ENCODE results near the gene SMIM27. TPM values are rescaled to one million over a fixed set of nuclear protein-coding genes. Genes with fewer than 3 reads are reported as not detected.
A peak's percentile ranks its signal among the peaks of the same experiment; 100 is the strongest.

The SMIM27 gene, protein sequence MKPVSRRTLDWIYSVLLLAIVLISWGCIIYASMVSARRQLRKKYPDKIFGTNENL
- total RNA-seq (10 to 100 TPM in 1 of 4 donors, 1 to 10 TPM in 3; 1.8 to 10.5 (median 5.0) TPM), polyA plus RNA-seq (10 to 100 TPM in 2 of 3 donors, 1 to 10 TPM in 1; 6.6 to 20.4 (median 12.3) TPM)

DNA sequence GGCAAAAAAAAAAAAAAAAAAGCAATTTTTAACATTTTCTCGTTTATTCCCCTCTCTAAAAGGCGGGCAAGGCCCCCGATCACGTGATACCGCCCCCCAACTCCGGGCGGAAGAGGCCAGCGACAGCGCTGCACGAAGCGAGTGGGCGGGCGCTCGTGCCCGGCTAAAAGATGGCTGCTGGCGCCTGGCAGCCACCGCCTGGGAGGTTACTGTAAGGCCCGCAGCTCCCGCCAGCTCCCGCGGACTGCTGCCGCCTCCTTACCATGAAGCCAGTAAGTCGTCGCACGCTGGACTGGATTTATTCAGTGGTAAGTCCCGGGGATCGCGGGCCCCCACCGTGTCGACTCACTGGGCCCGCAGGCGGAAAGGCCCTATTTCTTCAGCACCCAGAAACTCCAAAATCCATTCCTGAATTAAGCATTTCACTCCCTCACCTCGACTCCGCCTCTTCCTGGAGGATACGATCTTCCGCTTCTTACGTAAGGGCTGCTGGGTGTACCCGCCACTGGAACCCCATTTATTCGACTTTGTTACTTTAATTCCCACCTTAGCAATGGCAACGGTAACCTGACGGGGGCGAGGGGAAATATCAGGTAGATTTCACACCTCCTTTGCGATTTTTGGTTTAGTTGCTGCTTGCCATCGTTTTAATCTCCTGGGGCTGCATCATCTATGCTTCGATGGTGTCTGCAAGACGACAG lies at the start of gene SMIM27, which contains the start of gene TOPORS:
Gene SMIM27 (plus strand): TSS at position 156 of the 701 bp plus-strand sequence. CDS start 108 bp downstream, at position 264.
Gene TOPORS (minus strand): TSS at position 415 of the 701 bp plus-strand sequence. CDS start 150 bp downstream, at position 265.
- H3K4me3 ChIP-seq: peak within 1 kb of the TSS; percentile 62 to 93 (median 84)
- H3K9me3 ChIP-seq: no peaks in the 10 kb centered on the region
- WGBS, 2 donors: 0% methylated on average over 46 of the region's 46 CpGs
- H3K27ac ChIP-seq: peak within 1 kb of the TSS; percentile 89 to 99 (median 94)
- no peaks in the 10 kb centered on the region for H3K36me3 ChIP-seq
- peak; percentile 45 to 56 for TF ChIP-seq POLR2A (IDR thresholded peaks at IDR 0.05)
- TF ChIP-seq POLR2AphosphoS5 (IDR thresholded peaks at IDR 0.05): peak; percentile 79 to 88 (median 84)
- no peak for TF ChIP-seq EP300 (IDR thresholded peaks at IDR 0.05)
- TF ChIP-seq, protein P1, sequence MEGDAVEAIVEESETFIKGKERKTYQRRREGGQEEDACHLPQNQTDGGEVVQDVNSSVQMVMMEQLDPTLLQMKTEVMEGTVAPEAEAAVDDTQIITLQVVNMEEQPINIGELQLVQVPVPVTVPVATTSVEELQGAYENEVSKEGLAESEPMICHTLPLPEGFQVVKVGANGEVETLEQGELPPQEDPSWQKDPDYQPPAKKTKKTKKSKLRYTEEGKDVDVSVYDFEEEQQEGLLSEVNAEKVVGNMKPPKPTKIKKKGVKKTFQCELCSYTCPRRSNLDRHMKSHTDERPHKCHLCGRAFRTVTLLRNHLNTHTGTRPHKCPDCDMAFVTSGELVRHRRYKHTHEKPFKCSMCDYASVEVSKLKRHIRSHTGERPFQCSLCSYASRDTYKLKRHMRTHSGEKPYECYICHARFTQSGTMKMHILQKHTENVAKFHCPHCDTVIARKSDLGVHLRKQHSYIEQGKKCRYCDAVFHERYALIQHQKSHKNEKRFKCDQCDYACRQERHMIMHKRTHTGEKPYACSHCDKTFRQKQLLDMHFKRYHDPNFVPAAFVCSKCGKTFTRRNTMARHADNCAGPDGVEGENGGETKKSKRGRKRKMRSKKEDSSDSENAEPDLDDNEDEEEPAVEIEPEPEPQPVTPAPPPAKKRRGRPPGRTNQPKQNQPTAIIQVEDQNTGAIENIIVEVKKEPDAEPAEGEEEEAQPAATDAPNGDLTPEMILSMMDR (IDR thresholded peaks at IDR 0.05): no peak
- H3K4me1 ChIP-seq: peaks cover 0 to 32% (median 25%) of the 10 kb centered on the region in 4 donors
- intact Hi-C loops (cut with DNase I): no loop called here
- peak; percentile 96 for DNase-seq
- no peaks in the 10 kb centered on the region for H3K27me3 ChIP-seq

DNA sequence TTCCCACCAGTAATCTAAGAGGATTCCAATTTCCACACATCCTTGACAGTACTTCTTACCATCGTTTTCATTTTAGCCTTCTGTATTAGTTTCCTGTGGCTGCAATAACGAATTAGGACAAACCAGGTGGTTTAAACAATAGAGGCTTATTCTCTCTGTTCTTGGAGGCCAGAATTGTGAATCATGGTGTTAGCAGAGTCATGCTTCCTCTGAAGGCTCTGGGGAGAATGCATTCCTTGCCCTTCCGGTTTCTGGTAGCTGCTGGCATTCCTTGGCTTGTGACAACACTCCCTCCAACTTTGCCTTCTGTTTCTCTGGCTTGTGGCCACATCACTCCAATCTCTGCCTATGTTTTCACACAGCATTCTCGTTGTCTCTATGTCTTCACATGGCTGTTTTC lies 49.7 kb upstream of the SMIM27 start:
- Histone ChIP-seq H3K4me1 (no peaks in the 10 kb centered on the region), H3K36me3 (peaks cover 0 to 25% (median 9%) of the 10 kb centered on the region in 4 donors), H3K27me3 (no peaks in the 10 kb centered on the region), H3K9me3 (no peaks in the 10 kb centered on the region), H3K27ac (no peak overlapping the region), H3K4me3 (no peak overlapping the region)
- WGBS, 2 donors: 66 to 84% methylated on average over 4 of the region's 4 CpGs
- DNase-seq: no peak
- no peak for TF ChIP-seq EP300 (IDR thresholded peaks at IDR 0.05)
- no peak for TF ChIP-seq POLR2A (IDR thresholded peaks at IDR 0.05)
- TF ChIP-seq, protein P1 (IDR thresholded peaks at IDR 0.05): no peak
- TF ChIP-seq POLR2AphosphoS5 (IDR thresholded peaks at IDR 0.05): no peak
- intact Hi-C loops (cut with DNase I): no loop called here

DNA sequence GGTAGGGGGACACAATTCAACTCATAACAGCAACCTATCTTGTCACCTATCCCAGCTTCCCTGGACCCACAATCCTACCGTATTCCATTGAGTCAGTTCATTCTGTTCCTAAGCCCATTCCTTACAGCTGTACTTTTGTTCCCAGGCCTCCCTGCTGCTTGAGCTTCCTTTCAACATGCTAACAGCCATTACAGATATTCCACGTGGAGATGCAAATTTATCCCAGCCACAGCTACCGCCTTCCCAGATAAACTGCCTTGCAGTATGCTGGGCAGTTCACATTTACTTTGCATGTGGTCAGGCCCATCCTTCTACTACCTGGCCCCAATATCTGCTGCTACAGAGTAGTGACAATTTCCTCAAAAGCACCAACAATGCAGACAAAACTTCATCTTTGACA lies 49.1 kb upstream of the SMIM27 start:
- 90 to 93% methylated on average over 3 of the region's 3 CpGs for WGBS, 2 donors
- no peaks in the 10 kb centered on the region for H3K9me3 ChIP-seq
- no peak overlapping the region for H3K27ac ChIP-seq
- H3K36me3 ChIP-seq: peaks cover 0 to 21% (median 7%) of the 10 kb centered on the region in 4 donors
- intact Hi-C loops (cut with DNase I): no loop called here
- no peak for DNase-seq
- no peak for TF ChIP-seq POLR2AphosphoS5 (IDR thresholded peaks at IDR 0.05)
- TF ChIP-seq POLR2A (IDR thresholded peaks at IDR 0.05): no peak
- no peak for TF ChIP-seq EP300 (IDR thresholded peaks at IDR 0.05)
- TF ChIP-seq, protein P1 (IDR thresholded peaks at IDR 0.05): no peak
- H3K4me1 ChIP-seq: no peaks in the 10 kb centered on the region
- no peak overlapping the region for H3K4me3 ChIP-seq
- no peaks in the 10 kb centered on the region for H3K27me3 ChIP-seq

DNA sequence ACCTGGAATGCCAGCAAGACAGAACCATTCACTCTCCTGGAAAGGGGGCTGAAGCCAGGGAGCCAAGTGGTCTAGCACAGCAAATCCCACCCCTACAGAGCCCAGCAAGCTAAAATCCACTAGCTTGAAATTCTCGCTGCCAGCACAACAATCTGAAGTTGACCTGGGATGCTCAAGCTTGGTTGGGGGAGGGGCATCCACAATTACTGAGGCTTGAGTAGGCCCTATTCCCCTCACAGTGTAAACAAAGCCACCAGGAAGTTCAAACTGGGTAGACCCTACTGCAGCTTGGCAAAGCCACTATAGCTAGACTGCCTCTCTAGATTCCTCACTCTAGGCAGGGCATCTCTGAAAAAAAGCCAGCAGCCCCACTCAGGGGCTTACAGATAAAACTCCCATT lies 43.4 kb upstream of the SMIM27 start:
- H3K4me3 ChIP-seq: no peak overlapping the region
- no peaks in the 10 kb centered on the region for H3K9me3 ChIP-seq
- TF ChIP-seq EP300 (IDR thresholded peaks at IDR 0.05) (no peak), POLR2AphosphoS5 (IDR thresholded peaks at IDR 0.05) (no peak), POLR2A (IDR thresholded peaks at IDR 0.05) (no peak)
- TF ChIP-seq, protein P1 (IDR thresholded peaks at IDR 0.05): no peak
- H3K27me3 ChIP-seq: no peaks in the 10 kb centered on the region
- 88 to 99% methylated on average over 1 of the region's 1 CpG for WGBS, 2 donors
- intact Hi-C loops (cut with DNase I): no loop called here
- DNase-seq: no peak
- H3K4me1 ChIP-seq: no peaks in the 10 kb centered on the region
- H3K36me3 ChIP-seq: no peaks in the 10 kb centered on the region
- no peak overlapping the region for H3K27ac ChIP-seq

Data from sigmoid colon (tissue), 7 donors.